Choroid plexus epithelial cell (primary cell): ENCODE measurements around the gene SPOCD1.

Experiments
- DNase-seq: peaks from one replicate; pipeline ENCODE4 v3.0.0-alpha.2; 2010; ENCODE audit warnings: low read depth
- H3K4me3 ChIP-seq: 2 replicates; pipeline ENCODE4 v1.5.1; 2011; ENCODE audit warnings: low read depth, mild to moderate bottlenecking, control low read depth, low read length, moderate library complexity
- TF ChIP-seq, protein P1 (sequence below): conservative IDR thresholded peaks from 2 replicates; pipeline ENCODE4 v1.5.1; 2011; ENCODE audit warnings: low read depth, mild to moderate bottlenecking, control low read depth, inconsistent platforms, low read length, moderate library complexity

The SPOCD1 gene

DNA sequence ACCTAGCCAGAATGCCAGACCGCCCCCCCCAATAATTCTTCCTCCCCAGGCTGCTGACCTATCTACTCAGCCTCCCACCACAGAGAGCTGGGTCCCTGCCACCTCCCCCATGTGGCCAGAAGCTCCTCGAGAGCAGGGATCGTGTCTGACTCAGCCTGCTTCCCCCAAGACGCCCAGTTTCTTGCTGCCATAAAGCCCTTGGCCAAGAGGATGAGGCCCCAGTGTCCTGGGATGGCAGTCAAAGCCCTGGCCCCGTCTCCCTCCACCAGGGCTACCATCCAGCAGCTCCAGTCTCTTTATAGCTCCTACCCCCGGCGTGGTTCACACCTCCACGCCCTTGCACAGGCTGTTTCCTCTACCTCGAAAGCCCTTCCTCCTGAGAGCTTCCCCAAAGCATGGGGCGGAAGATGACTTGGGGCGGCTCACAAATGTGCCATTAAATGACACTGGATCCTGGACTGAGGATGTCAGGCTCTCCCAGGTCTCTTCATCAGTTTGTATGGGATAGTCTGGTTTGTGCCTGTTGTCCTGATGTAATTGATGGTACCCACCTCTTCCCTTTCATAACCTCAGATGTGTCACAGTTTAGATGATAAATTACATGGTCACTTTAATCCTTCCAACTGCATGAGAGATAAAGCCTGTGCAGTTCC is 64.8 kb downstream of the SPOCD1 start:
- peak; percentile 63 for DNase-seq
- TF ChIP-seq, protein P1, sequence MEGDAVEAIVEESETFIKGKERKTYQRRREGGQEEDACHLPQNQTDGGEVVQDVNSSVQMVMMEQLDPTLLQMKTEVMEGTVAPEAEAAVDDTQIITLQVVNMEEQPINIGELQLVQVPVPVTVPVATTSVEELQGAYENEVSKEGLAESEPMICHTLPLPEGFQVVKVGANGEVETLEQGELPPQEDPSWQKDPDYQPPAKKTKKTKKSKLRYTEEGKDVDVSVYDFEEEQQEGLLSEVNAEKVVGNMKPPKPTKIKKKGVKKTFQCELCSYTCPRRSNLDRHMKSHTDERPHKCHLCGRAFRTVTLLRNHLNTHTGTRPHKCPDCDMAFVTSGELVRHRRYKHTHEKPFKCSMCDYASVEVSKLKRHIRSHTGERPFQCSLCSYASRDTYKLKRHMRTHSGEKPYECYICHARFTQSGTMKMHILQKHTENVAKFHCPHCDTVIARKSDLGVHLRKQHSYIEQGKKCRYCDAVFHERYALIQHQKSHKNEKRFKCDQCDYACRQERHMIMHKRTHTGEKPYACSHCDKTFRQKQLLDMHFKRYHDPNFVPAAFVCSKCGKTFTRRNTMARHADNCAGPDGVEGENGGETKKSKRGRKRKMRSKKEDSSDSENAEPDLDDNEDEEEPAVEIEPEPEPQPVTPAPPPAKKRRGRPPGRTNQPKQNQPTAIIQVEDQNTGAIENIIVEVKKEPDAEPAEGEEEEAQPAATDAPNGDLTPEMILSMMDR = peak; percentile 6

DNA sequence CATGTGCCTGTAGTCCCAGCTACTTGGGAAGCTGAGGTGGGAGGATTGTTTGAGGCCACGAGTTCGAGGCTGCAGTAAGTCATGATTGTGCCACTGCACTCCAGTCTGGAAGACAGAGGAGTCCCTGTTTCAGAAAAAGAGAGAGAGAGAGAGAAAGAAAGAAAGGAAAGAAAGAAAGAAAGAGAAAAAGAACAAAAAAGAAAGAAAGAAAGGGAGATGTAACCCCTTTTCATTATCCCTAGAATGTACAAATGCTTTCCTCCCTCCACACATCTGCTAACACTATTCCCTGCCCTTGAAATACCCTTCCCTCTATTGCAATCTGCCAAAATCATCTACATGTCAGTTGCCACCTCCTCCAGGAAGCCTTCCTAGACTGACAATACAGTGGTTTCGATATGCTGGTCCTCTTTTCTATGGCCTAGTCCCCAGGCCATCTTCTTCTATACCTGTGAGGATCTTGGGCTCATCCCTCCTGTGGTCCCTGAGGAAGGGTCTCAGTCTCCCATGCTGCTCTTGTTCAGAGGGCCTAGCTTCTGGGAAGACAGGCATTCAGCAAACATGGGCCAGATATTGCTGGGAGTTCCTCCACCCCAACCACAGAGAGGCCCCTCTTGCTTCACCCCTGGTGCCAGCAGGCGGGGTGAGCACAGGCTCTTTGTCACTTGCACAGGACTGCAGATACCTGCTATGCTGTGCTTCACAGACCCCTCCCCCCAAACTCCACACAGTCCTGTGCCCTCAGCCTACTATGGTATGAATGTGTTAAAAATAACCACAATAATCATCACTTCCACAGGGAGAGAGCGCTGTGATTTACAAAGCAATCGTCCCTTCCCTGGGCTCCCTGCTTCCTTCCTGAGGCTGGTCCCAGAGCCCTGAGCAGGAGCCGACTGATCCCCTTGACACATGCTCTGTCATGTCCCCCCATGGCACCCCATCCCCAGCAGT is 65.8 kb downstream of the SPOCD1 start:
- TF ChIP-seq, protein P1 = no peak
- H3K4me3 ChIP-seq = no peak overlapping the region
- DNase-seq = no peak

More for the DNA sequence above, 64.8 kb downstream of the SPOCD1 start:
- H3K4me3 ChIP-seq = no peak overlapping the region

DNA sequence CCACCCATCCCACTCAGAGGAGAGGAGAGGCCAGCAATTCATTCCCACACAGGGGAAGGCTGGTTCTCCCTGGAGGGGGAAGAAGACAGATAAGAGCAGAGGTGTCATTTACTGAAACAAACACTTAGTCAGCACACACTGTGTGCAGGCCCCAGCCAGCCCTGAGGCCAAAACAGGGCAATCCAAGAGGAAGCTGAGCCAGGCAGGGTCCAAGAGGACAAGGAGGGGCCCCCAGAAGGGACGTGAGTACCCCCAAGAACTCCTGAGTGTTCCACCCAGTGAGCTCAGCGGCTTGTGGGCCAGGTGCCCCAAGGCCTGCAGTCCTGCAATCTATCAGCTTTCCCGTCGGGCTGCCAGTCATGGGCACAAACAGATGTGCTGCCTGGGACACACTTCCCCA is 67.5 kb downstream of the SPOCD1 start:
- no peak for DNase-seq
- no peak overlapping the region for H3K4me3 ChIP-seq

DNA sequence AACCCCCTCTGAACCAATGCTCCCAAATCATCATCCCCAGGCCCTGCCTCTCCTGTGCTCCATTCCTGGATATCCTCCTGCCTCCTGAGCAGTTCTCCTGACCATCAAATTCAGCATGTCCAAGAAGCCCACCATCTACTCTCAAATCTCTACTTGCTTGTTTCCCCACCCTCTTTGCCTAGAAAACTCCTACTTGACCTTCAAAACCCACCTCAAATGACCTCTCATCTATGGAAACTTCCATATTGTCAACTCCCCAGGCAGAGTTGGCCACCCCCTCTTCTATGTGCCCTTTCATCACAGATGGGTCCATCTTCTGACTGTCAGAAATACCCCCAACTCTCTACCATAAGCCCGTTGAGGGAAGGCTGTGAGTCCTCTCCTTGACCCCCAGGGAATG is 68.5 kb downstream of the SPOCD1 start:
- TF ChIP-seq, protein P1 = no peak
- no peak overlapping the region for H3K4me3 ChIP-seq
- no peak for DNase-seq

More for the DNA sequence above, 67.5 kb downstream of the SPOCD1 start:
- TF ChIP-seq, protein P1 = no peak

DNA sequence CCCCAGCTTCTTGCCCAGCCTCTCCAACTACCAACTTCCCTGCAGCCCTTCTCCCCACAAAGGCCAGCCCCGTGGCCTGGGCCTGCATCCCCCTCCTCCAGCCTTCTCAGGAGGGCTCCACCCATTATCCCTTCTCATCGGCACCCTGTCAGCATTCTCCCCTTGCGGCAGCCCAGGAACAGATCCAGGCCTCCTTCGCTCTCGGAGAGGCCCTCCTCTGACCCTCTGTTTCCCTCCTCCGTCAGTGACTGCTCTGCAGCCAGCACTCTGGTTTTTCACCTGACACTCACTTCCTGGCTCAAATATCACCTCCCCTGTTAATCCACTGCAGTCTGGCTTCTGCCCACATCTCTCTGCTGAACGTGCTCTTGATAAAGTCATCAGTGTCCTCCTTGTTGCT is 69.1 kb downstream of the SPOCD1 start:
- TF ChIP-seq, protein P1 = no peak
- no peak for DNase-seq
- no peak overlapping the region for H3K4me3 ChIP-seq

DNA sequence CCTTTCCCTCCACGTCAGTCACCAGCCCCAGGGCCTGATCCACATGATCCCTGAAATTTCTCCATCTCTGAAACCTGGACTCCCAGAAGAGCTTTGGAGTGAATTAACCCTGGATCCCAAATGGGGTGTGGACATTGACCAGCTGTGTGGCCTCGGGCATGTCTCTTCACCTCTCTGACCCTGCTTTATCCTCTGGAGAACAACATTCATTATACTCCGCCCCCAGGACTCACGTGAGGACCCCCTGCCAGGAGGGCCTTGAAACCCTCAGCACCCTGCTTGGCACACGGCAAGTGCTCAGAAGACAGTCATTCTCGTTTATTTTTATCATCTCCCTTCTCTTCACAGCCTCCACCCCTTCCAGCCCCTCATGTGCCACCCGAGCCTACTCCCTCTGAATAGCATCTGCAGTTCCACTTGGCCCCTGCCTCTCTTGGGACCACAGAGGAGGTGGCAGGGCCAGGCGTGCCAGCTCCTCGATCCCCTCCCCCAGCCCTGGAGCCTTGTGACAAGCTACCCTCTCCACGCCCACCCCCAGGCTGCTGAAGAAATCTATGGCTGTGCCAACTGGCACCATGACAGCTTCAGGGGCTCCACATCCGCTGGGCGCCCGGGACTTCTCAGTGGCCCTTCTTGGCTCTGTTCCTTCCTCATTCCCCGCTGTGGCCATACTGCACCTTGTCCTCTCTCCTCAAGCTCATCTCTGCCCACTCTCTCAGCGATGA is 69.7 kb downstream of the SPOCD1 start:
- TF ChIP-seq, protein P1 = no peak
- no peak for DNase-seq
- H3K4me3 ChIP-seq = no peak overlapping the region
